Osteoblast (primary cell): ENCODE results near the gene EVI5L. TPM values are rescaled to one million over a fixed set of nuclear protein-coding genes. Genes with fewer than 3 reads are reported as not detected.

Experiments
- DNase-seq: peaks from one replicate; pipeline ENCODE4 v3.0.0; 2011; ENCODE audit warnings: low spot score, mixed read lengths; ENCODE audit not compliant: insufficient read length; ENCODE audit errors: missing footprints
- H2AFZ ChIP-seq: 2 replicates; pipeline ENCODE4 v1.6.0; 2011; ENCODE audit warnings: mild to moderate bottlenecking, low read length
- H3K27ac ChIP-seq: 2 replicates; pipeline ENCODE4 v1.5.1; 2011; ENCODE audit warnings: mild to moderate bottlenecking, low read depth, low read length, moderate library complexity
- H3K27me3 ChIP-seq: 2 replicates; pipeline ENCODE4 v1.6.0; 2012; ENCODE audit warnings: mild to moderate bottlenecking, control low read depth, inconsistent platforms, low read length, moderate library complexity; ENCODE audit not compliant: insufficient read depth
- H3K36me3 ChIP-seq: 2 replicates; pipeline ENCODE4 v1.5.1; 2011; ENCODE audit warnings: mild to moderate bottlenecking, low read length, control low read depth, moderate library complexity; ENCODE audit not compliant: insufficient read depth
- H3K4me1 ChIP-seq: 2 replicates; pipeline ENCODE4 v1.5.1; 2011; ENCODE audit warnings: mild to moderate bottlenecking, low read length, control low read depth, moderate library complexity; ENCODE audit not compliant: insufficient read depth
- H3K4me2 ChIP-seq: 2 replicates; pipeline ENCODE4 v1.6.0; 2011; ENCODE audit warnings: mild to moderate bottlenecking, low read length; ENCODE audit not compliant: insufficient read depth
- H3K4me3 ChIP-seq: fragments of 200-600 bp; sonication (generic); 3 replicates; pipeline ENCODE4 v1.5.1; 2012; ENCODE audit warnings: mild to moderate bottlenecking, low read length, inconsistent platforms; ENCODE audit not compliant: insufficient read depth
- H3K79me2 ChIP-seq: 2 replicates; pipeline ENCODE4 v1.6.0; 2012; ENCODE audit warnings: mild to moderate bottlenecking, low read length, control low read depth, inconsistent platforms; ENCODE audit not compliant: insufficient read depth
- H3K9me3 ChIP-seq: 2 replicates; pipeline ENCODE4 v1.5.1; 2011; ENCODE audit warnings: low read depth, low read length, control low read depth
- H4K20me1 ChIP-seq: 2 replicates; pipeline ENCODE4 v1.6.0; 2012; ENCODE audit warnings: mild to moderate bottlenecking, low read length, control low read depth; ENCODE audit not compliant: insufficient read depth
- total RNA-seq: library from RNA; depleted of rRNA; stranded (reverse); fragments of >200 nt; gene quantifications from 2 replicates; pipeline ENCODE4 v1.2.3, GENCODE V29; 2012
- TF ChIP-seq, protein P1 (sequence below): IDR thresholded peaks from 2 replicates; pipeline ENCODE4 v1.5.1; 2011; ENCODE audit warnings: mild to moderate bottlenecking, low read depth, low read length, moderate library complexity; ENCODE audit errors: extremely low read depth

EVI5L gene
- total RNA-seq, 1 donor = 26.1 TPM

DNA sequence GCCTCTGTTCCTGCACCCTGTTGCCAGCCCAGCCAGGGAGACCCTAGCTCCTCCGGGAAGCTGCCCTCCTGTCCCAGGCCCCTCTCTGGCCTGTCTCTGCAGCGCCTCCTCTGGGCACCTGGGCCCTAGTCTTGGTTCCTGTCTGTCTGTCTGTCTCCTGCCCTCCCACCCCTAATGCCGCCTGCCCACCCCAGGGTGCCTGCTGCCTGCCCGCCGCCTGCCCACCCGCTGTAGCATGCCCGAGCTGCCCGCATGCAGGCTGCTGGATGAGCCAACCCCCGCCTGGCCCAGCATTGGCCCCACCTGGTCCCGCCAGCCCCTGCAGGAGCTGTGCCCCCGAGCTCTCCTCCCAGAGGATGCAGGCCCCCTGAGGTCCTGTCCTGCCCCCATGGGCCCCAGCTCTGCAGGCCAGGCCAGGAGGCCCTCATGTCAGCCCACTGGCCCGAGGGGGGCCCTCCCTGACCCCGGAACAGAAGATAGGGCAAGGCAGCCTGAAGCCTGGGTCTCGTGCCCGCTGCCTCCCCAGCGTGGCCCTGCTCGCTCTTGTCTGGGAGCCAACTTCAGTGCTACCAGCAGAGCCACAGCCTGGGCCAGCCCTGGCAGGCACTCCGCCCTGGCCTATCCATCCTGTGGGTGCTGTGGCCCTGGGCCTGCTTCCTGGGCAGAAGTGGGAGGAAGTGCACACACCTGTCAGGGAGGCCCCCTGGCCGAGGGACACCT is 78.9 kb downstream of the EVI5L start:
- peak; percentile 75 for DNase-seq
- Histone ChIP-seq H3K36me3 (peaks cover 14% of the 10 kb centered on the region), H3K27me3 (no peaks in the 10 kb centered on the region), H3K4me1 (peaks cover 10% of the 10 kb centered on the region), H4K20me1 (peaks cover 38% of the 10 kb centered on the region), H3K9me3 (no peaks in the 10 kb centered on the region), H3K4me3 (no peak overlapping the region), H3K27ac (no peak overlapping the region), H2AFZ (no peak overlapping the region), H3K79me2 (peaks cover 43% of the 10 kb centered on the region), H3K4me2 (no peak overlapping the region)
- TF ChIP-seq, protein P1, sequence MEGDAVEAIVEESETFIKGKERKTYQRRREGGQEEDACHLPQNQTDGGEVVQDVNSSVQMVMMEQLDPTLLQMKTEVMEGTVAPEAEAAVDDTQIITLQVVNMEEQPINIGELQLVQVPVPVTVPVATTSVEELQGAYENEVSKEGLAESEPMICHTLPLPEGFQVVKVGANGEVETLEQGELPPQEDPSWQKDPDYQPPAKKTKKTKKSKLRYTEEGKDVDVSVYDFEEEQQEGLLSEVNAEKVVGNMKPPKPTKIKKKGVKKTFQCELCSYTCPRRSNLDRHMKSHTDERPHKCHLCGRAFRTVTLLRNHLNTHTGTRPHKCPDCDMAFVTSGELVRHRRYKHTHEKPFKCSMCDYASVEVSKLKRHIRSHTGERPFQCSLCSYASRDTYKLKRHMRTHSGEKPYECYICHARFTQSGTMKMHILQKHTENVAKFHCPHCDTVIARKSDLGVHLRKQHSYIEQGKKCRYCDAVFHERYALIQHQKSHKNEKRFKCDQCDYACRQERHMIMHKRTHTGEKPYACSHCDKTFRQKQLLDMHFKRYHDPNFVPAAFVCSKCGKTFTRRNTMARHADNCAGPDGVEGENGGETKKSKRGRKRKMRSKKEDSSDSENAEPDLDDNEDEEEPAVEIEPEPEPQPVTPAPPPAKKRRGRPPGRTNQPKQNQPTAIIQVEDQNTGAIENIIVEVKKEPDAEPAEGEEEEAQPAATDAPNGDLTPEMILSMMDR = no peak

DNA sequence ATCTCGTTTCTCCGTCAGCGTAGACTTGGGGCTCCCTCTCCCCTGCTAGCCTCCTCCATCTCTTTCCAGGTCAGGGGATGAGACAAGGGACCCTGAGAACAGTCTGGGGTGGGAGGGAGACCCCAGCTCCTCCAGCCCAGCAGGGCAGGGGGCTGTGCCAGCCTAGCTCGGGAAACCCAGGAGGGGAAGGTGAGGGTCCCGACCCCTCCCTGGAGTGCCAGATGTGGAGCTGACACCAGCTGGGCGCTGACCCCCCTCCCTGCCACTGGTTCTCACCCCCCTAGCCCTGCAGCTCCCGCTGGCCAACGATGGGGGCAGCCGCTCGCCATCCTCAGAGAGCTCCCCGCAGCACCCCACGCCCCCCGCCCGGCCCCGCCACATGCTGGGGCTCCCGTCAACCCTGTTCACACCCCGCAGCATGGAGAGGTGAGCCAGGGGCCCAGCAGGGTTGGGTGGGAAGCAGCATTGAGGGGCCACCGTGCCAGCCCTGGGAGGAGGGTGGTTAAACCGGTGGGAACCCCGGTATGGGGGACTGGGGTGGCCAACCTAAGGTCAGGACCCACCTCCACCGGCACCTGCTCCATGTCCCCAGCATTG is 79.6 kb downstream of the EVI5L start:
- TF ChIP-seq, protein P1 = no peak
- H3K4me3 ChIP-seq = no peak overlapping the region
- no peaks in the 10 kb centered on the region for H3K9me3 ChIP-seq
- H3K27ac ChIP-seq = no peak overlapping the region
- peak; percentile 83 for DNase-seq
- peaks cover 14% of the 10 kb centered on the region for H3K36me3 ChIP-seq
- H3K4me1 ChIP-seq = peaks cover 8% of the 10 kb centered on the region
- peaks cover 34% of the 10 kb centered on the region for H4K20me1 ChIP-seq
- no peak overlapping the region for H2AFZ ChIP-seq
- H3K79me2 ChIP-seq = peaks cover 37% of the 10 kb centered on the region
- no peak overlapping the region for H3K4me2 ChIP-seq
- no peaks in the 10 kb centered on the region for H3K27me3 ChIP-seq

DNA sequence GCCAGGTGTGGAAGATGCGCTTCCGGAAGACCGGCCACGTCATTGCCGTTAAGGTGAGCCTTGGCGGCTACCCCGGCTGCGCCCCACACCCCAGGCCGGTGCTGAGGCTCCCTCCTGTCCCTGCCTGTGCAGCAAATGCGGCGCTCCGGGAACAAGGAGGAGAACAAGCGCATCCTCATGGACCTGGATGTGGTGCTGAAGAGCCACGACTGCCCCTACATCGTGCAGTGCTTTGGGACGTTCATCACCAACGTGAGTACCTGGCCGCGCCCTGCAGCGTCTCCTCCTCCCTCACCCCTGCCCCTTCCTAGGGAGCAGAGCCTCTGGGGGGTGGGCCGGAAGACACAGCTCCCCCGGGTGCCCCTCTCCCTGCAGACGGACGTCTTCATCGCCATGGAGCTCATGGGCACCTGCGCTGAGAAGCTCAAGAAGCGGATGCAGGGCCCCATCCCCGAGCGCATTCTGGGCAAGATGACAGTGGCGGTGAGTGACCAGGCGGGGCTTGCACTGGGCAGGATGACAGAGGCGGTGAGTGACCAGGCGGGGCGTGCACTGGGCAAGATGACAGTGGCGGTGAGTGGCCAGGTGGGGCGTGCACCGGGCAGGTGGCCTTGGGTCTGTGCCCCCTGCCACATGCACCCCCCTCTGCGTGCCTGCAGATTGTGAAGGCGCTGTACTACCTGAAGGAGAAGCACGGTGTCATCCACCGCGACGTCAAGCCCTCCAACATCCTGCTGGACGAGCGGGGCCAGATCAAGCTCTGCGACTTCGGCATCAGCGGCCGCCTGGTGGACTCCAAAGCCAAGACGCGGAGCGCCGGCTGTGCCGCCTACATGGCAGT is 80.5 kb downstream of the EVI5L start:
- Histone ChIP-seq H3K4me3 (no peak overlapping the region), H3K36me3 (peaks cover 14% of the 10 kb centered on the region), H3K27me3 (peaks cover 5% of the 10 kb centered on the region), H3K79me2 (peaks cover 27% of the 10 kb centered on the region), H3K27ac (no peak overlapping the region), H3K9me3 (no peaks in the 10 kb centered on the region), H2AFZ (no peak overlapping the region), H3K4me2 (no peak overlapping the region), H4K20me1 (peaks cover 25% of the 10 kb centered on the region), H3K4me1 (no peaks in the 10 kb centered on the region)
- TF ChIP-seq, protein P1 = no peak
- peak; percentile 74 for DNase-seq
